A172 (cell line): Measurements from ENCODE around the gene CDRT4. TPM values are rescaled to one million over a fixed set of nuclear protein-coding genes. Genes with fewer than 3 reads are reported as not detected.
"Not testable (repeated sequence)": the region's sequence is repeated elsewhere in the genome, so short reads cannot be mapped to it uniquely, and the experiment has no call there.

ENCODE experiments used
- DNase-seq: peaks from one replicate; pipeline ENCODE4 v3.0.0-alpha.2; 2015; ENCODE audit warnings: low spot score
- total RNA-seq: library from RNA; depleted of rRNA; stranded (reverse); fragments of >200 nt; shearing (Covaris generic); gene quantifications from 2 replicates; pipeline ENCODE4 v1.2.3, GENCODE V29; 2014; rRNA removed

CDRT4 gene
- total RNA-seq: 0.96 TPM in 1 of 2 replicates, not detected in the other

GRCh38 chr17:15467592-15467991 is at the start of gene CDRT4:
TSS of gene CDRT4 (minus strand) at chr17:15467621. CDS start at chr17:15440238, 27,383 bp downstream.
- no peak for DNase-seq

GRCh38 chr17:15516150-15516549 is 48.7 kb upstream of the CDRT4 start:
- DNase-seq: no peak

GRCh38 chr17:15514469-15514868 is 47.0 kb upstream of the CDRT4 start:
- DNase-seq: no peak

- no peak for DNase-seq
Observed at GRCh38 chr17:15513856-15514459, 46.5 kb upstream of the CDRT4 start.

- no peak for DNase-seq
Observed at GRCh38 chr17:15513058-15513791, 45.8 kb upstream of the CDRT4 start.

- DNase-seq: no peak
Observed at GRCh38 chr17:15512071-15512709, 44.8 kb upstream of the CDRT4 start.

- no peak for DNase-seq
Observed at GRCh38 chr17:15511142-15511541, 43.7 kb upstream of the CDRT4 start.

- DNase-seq: peak; percentile 91
Observed at GRCh38 chr17:15510361-15510760, 42.9 kb upstream of the CDRT4 start.

GRCh38 chr17:15509095-15509494 is 41.7 kb upstream of the CDRT4 start:
- no peak for DNase-seq

- DNase-seq: no peak
Observed at GRCh38 chr17:15508466-15508865, 41.0 kb upstream of the CDRT4 start.

- no peak for DNase-seq
Observed at GRCh38 chr17:15507896-15508295, 40.5 kb upstream of the CDRT4 start.

- no peak for DNase-seq
Observed at GRCh38 chr17:15507001-15507400, 39.6 kb upstream of the CDRT4 start.

- DNase-seq: not testable (repeated sequence)
Observed at GRCh38 chr17:15505708-15506107, 38.3 kb upstream of the CDRT4 start.

GRCh38 chr17:15503731-15504130 is 36.3 kb upstream of the CDRT4 start:
- DNase-seq: no peak

- peak; percentile 83 for DNase-seq
Observed at GRCh38 chr17:15502369-15503112, 35.1 kb upstream of the CDRT4 start.

- no peak for DNase-seq
Observed at GRCh38 chr17:15501793-15502192, 34.4 kb upstream of the CDRT4 start.

- peak; percentile 60 for DNase-seq
Observed at GRCh38 chr17:15501282-15501681, 33.9 kb upstream of the CDRT4 start.

GRCh38 chr17:15498107-15498506 is 30.7 kb upstream of the CDRT4 start:
- no peak for DNase-seq

GRCh38 chr17:15496735-15497670 is 29.6 kb upstream of the CDRT4 start:
- no peak for DNase-seq

GRCh38 chr17:15494821-15495220 is 27.4 kb upstream of the CDRT4 start:
- no peak for DNase-seq

GRCh38 chr17:15493693-15494035 is 26.2 kb upstream of the CDRT4 start:
- DNase-seq: no peak
